Mammary epithelial cell (primary cell): ENCODE measurements around the gene COL5A1.

Source experiments
- EZH2 ChIP-seq: IDR thresholded peaks from 2 replicates; pipeline ENCODE4 v1.6.1; 2012; ENCODE audit warnings: low read length, inconsistent platforms, borderline replicate concordance
- TF ChIP-seq, protein P1 (sequence below), 2 donors: IDR thresholded peaks in 1 of 2; conservative IDR thresholded peaks in 1 of 2; 2 replicates each; pipeline ENCODE4 v1.5.1; 2011 to 2012; ENCODE audit warnings: inconsistent platforms in 2 of 2, low read length in 2 of 2, mild to moderate bottlenecking in 2 of 2, control low read depth in 1 of 2, low read depth in 1 of 2; ENCODE audit not compliant: insufficient read depth in 1 of 2; ENCODE audit errors: extremely low read depth in 1 of 2

GRCh38 chr9:134882204-134882785, 240.7 kb downstream of the COL5A1 start:
- TF ChIP-seq, protein P1, sequence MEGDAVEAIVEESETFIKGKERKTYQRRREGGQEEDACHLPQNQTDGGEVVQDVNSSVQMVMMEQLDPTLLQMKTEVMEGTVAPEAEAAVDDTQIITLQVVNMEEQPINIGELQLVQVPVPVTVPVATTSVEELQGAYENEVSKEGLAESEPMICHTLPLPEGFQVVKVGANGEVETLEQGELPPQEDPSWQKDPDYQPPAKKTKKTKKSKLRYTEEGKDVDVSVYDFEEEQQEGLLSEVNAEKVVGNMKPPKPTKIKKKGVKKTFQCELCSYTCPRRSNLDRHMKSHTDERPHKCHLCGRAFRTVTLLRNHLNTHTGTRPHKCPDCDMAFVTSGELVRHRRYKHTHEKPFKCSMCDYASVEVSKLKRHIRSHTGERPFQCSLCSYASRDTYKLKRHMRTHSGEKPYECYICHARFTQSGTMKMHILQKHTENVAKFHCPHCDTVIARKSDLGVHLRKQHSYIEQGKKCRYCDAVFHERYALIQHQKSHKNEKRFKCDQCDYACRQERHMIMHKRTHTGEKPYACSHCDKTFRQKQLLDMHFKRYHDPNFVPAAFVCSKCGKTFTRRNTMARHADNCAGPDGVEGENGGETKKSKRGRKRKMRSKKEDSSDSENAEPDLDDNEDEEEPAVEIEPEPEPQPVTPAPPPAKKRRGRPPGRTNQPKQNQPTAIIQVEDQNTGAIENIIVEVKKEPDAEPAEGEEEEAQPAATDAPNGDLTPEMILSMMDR (conservative IDR thresholded peaks at IDR 0.05 in 1 of 2, IDR thresholded peaks at IDR 0.05 in 1 of 2; ENCODE audit: extremely low read depth in 1 of 2, insufficient read depth in 1 of 2, low read depth in 1 of 2, low read length in 2 of 2) = no peak
- TF ChIP-seq EZH2 = no peak
